GM12891 (cell line): ENCODE results near the gene CACNG5.

ENCODE experiments used
- PAX5 ChIP-seq: IDR thresholded peaks from 2 replicates; pipeline ENCODE4 v1.6.1; 2011; ENCODE audit warnings: low read length, moderate library complexity, mild to moderate bottlenecking; ENCODE audit not compliant: insufficient read depth, severe bottlenecking
- POLR2A ChIP-seq: IDR thresholded peaks from 2 replicates; pipeline ENCODE4 v1.6.1; 2011; ENCODE audit warnings: low read depth, low read length, control low read depth
- POLR2AphosphoS5 ChIP-seq: IDR thresholded peaks from 2 replicates; pipeline ENCODE4 v1.6.1; 2011; ENCODE audit warnings: low read depth, low read length, control low read depth
- POU2F2 ChIP-seq: IDR thresholded peaks from 2 replicates; pipeline ENCODE4 v1.6.1; 2011; ENCODE audit warnings: low read depth, mild to moderate bottlenecking, control low read depth, low read length, moderate library complexity
- TAF1 ChIP-seq: IDR thresholded peaks from 2 replicates; pipeline ENCODE4 v1.6.1; 2011; ENCODE audit warnings: low read depth, low read length, control low read depth

GRCh38 chr17:66837885-66838665 is 3.2 kb downstream of the CACNG5 start:
- TF ChIP-seq PAX5 (no peak), POLR2AphosphoS5 (no peak), POLR2A (no peak), TAF1 (no peak), POU2F2 (no peak)
